Testis (tissue), 3 donors: ENCODE measurements around the gene HEYL. TPM values are rescaled to one million over a fixed set of nuclear protein-coding genes. Genes with fewer than 3 reads are reported as not detected.

Experiments
- DNase-seq: peaks from one replicate; pipeline ENCODE4 v3.0.0-alpha.2; 2019
- H3K27ac ChIP-seq, 2 donors: fragments of 200-600 bp; sonication (generic); one replicate each; pipeline ENCODE4 v1.5.1; 2019
- H3K27me3 ChIP-seq: fragments of 200-600 bp; sonication (generic); one replicate; pipeline ENCODE4 v1.5.1; 2019
- H3K36me3 ChIP-seq: fragments of 200-600 bp; sonication (generic); one replicate; pipeline ENCODE4 v1.5.1; 2017; ENCODE audit warnings: low read depth; ENCODE audit errors: missing control alignments
- H3K4me1 ChIP-seq: fragments of 200-600 bp; sonication (generic); one replicate; pipeline ENCODE4 v1.5.1; 2019
- H3K4me3 ChIP-seq, 2 donors: fragments of 200-600 bp; sonication (generic); one replicate each; pipeline ENCODE4 v1.5.1; 2017 to 2019
- H3K9me3 ChIP-seq: fragments of 200-600 bp; sonication (generic); one replicate; pipeline ENCODE4 v1.5.1; 2017
- POLR2A ChIP-seq: fragments of 450-650 bp; IDR thresholded peaks from one replicate; pipeline ENCODE4 v1.6.1; 2017; ENCODE audit warnings: antibody characterized with exemption, mild to moderate bottlenecking, moderate library complexity
- WGBS, 2 donors: methylation state at CpG; one replicate each; pipeline ENCODE4 v1.1.5; 2018; 5-methylcytosine and 5-hydroxymethylcytosine counted together
- intact Hi-C: fragments of 100-400 bp; cut with DNase I; formaldehyde crosslinking; loops from one replicate; pipeline ENCODE4 v1.15.1; 2023; ENCODE audit warnings: low total_unique reads
- polyA plus RNA-seq: library from polyadenylated mRNA; stranded (reverse); fragments of 350-450 nt; fragmentation: Illumina TruSeq; extraction: RNeasy Lipid Tissue Mini Kit (QIAGEN cat#74804); gene quantifications from one replicate; pipeline ENCODE4 v1.2.3, GENCODE V29; 2014; ENCODE audit warnings: low read depth, low replicate concordance; ENCODE audit not compliant: insufficient read depth
- total RNA-seq, 2 donors: library from RNA; depleted of rRNA; stranded (reverse); fragments of >200 nt; gene quantifications; one replicate each; pipeline ENCODE4 v1.2.3, GENCODE V29; 2016
- TF ChIP-seq, protein P1 (sequence below), 3 experiments: fragments of 450-650 bp in 2 of 3; fragments of 200-600 bp in 1 of 3; sonication (generic) in 1 of 3; IDR thresholded peaks; one replicate each; pipeline ENCODE4 v1.5.1; 2016 to 2019; ENCODE audit warnings: antibody characterized with exemption in 3 of 3, mild to moderate bottlenecking in 2 of 3, moderate library complexity in 1 of 3

The HEYL gene
- total and polyA plus RNA-seq, 3 donors from 2014 or later: 44.7 to 55.5 (median 52.8) TPM

DNA sequence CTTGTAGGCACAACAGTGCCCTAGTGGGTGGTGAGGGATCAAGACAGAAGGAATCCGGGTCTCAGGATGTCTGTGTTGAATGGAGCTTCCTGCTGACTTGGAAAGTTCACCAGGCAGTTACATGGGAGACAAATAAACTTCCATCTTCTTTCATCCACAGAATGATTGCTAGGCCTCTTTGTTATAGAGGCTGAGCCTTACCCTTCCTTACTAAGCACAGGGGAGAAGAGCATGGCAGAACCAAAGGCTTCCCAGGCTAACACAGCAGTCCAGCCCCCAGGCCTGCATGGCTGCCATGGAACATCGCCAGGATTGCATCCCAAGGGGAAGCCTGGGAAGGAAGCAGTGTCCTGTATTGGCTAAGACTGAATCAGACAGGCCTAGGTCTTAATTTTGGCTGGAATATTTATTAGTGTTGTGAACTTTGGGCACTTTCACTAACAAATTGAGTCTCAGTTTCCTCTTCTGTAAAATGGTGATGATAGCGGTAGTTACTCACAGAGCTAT is 18.7 kb downstream of the HEYL start:
- Histone ChIP-seq H3K27ac (no peak overlapping the region), H3K4me3 (no peak overlapping the region), H3K9me3 (no peaks in the 10 kb centered on the region), H3K36me3 (no peaks in the 10 kb centered on the region), H3K4me1 (peaks cover 30% of the 10 kb centered on the region), H3K27me3 (no peaks in the 10 kb centered on the region)
- DNase-seq: no peak
- 86 to 92% methylated on average over 3 of the region's 3 CpGs for WGBS, 2 donors
- intact Hi-C loops: no loop called here
- TF ChIP-seq, protein P1, sequence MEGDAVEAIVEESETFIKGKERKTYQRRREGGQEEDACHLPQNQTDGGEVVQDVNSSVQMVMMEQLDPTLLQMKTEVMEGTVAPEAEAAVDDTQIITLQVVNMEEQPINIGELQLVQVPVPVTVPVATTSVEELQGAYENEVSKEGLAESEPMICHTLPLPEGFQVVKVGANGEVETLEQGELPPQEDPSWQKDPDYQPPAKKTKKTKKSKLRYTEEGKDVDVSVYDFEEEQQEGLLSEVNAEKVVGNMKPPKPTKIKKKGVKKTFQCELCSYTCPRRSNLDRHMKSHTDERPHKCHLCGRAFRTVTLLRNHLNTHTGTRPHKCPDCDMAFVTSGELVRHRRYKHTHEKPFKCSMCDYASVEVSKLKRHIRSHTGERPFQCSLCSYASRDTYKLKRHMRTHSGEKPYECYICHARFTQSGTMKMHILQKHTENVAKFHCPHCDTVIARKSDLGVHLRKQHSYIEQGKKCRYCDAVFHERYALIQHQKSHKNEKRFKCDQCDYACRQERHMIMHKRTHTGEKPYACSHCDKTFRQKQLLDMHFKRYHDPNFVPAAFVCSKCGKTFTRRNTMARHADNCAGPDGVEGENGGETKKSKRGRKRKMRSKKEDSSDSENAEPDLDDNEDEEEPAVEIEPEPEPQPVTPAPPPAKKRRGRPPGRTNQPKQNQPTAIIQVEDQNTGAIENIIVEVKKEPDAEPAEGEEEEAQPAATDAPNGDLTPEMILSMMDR (IDR thresholded peaks at IDR 0.05): no peak
- no peak for TF ChIP-seq POLR2A

- WGBS, 2 donors: 84 to 89% methylated on average over 4 of the region's 4 CpGs
- Histone ChIP-seq H3K9me3 (no peaks in the 10 kb centered on the region), H3K4me3 (no peak overlapping the region), H3K4me1 (no peaks in the 10 kb centered on the region), H3K27ac (no peak overlapping the region), H3K27me3 (no peaks in the 10 kb centered on the region), H3K36me3 (no peaks in the 10 kb centered on the region)
- no peak for DNase-seq
- intact Hi-C loops: no loop called here
- no peak for TF ChIP-seq POLR2A
- TF ChIP-seq, protein P1 (IDR thresholded peaks at IDR 0.05): no peak
Observed at GRCh38 chr1:39617488-39618049, 21.9 kb downstream of the HEYL start.

DNA sequence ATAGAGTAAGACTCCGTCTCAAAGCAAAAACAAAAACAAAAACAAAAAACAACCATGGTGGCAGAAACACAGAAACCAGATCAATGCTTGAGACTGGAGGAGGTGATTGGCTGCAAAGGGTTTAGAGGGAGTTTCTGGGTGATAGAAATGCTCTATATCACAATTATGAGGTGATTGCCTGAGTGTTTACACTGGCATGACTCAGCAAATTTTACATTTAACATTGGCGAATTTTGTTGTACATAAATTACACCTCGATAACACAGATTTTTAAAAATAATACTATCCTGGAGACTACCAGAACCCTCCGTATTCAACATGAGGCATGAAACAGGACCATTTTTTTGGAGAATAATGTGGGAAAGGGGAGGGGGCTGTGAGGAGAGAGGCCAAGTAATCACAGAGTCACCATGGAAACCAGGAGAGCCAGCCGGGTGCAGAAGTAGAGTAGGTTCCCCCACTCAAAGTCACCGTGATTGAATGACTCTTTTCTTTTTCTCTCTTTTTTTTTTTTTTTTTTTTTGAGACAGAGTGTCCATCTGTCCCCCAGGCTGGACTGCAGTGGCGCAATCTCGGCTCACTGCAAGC is 24.3 kb downstream of the HEYL start:
- intact Hi-C loops: no loop called here

DNA sequence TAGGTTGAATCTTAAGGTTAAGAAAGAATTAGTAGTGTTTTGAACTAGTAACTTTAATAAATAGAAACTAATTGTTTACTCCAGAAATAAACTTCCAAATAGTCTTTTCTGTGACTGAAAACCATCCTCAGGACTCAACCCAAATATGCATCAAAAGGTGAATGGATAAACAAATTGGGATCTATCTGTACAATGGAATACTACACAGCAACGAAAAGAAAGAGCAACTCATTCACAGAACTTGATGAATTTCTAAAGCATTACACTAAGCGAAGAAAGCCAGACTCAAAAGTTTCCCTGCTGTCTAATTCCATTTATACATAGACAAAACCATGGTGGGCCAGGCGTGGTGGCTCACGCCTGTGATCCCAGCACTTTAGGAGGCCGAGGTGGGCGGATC is 25.0 kb downstream of the HEYL start:
- TF ChIP-seq, protein P1 (IDR thresholded peaks at IDR 0.05): no peak
- no peak for TF ChIP-seq POLR2A
- Histone ChIP-seq H3K4me1 (no peaks in the 10 kb centered on the region), H3K27ac (no peak overlapping the region), H3K4me3 (no peak overlapping the region), H3K9me3 (no peaks in the 10 kb centered on the region), H3K36me3 (no peaks in the 10 kb centered on the region), H3K27me3 (no peaks in the 10 kb centered on the region)
- no peak for DNase-seq
- 94 to 95% methylated on average over 6 of the region's 6 CpGs for WGBS, 2 donors
- intact Hi-C loops: no loop called here

More for the DNA sequence above, 24.3 kb downstream of the HEYL start:
- Histone ChIP-seq H3K36me3 (no peaks in the 10 kb centered on the region), H3K27me3 (no peaks in the 10 kb centered on the region), H3K4me3 (no peak overlapping the region), H3K27ac (no peak overlapping the region), H3K4me1 (no peaks in the 10 kb centered on the region), H3K9me3 (no peaks in the 10 kb centered on the region)
- 85 to 89% methylated on average over 8 of the region's 8 CpGs for WGBS, 2 donors
- DNase-seq: no peak
- no peak for TF ChIP-seq POLR2A
- TF ChIP-seq, protein P1 (IDR thresholded peaks at IDR 0.05): no peak

GRCh38 chr1:39613250-39613649 is 26.2 kb downstream of the HEYL start:
- no peak overlapping the region for H3K27ac ChIP-seq

More at GRCh38 chr1:39613250-39613649, 26.2 kb downstream of the HEYL start:
- H3K36me3 ChIP-seq: no peaks in the 10 kb centered on the region
- H3K9me3 ChIP-seq: no peaks in the 10 kb centered on the region
- DNase-seq: no peak
- H3K4me3 ChIP-seq: no peak overlapping the region
- H3K4me1 ChIP-seq: no peaks in the 10 kb centered on the region
- WGBS, 2 donors: 85 to 90% methylated on average over 6 of the region's 6 CpGs
- TF ChIP-seq, protein P1 (IDR thresholded peaks at IDR 0.05): no peak
- no peak for TF ChIP-seq POLR2A
- H3K27me3 ChIP-seq: no peaks in the 10 kb centered on the region
- intact Hi-C loops: no loop called here
